HG02840 (cell line): Measurements from ENCODE around the gene ADGRL2.

Experiments used
- ATAC-seq: cut with Tn5 transposase; IDR thresholded peaks from one replicate; pipeline ENCODE4 v1.9.1; 2021; ENCODE audit warnings: mild to moderate bottlenecking, moderate library complexity, moderate number of reproducible peaks; ENCODE audit not compliant: unreplicated experiment, low FRiP score

Gene ADGRL2

DNA sequence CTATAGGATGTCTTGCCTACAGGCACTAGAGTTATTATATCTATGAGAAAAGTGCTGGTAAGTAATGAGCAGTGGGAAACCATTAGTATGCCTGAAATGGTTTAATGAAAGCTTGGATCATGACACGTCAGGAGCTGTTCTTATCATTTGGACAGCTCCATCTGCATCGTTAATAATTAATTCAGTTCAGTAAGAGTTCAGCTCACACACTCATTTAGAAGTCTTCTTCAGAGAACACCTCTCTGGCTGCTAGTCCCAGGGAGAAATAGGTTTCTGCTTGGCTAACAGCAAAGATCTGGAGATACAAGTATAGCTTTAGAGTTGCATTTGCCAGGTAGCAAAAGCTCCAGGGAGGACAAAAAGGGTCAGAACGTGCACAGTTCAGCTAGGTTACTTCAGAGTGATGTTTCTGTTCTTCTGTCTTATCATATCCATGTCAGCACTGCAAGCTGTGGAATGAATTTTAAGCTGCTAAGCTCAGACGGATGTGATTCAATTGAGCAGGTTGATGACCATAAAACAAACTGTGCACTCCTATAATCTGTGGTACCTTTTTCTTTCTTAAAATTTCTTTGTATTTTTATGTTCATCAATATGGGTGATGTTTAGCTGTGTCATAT lies 173.6 kb downstream of the ADGRL2 start:
- ATAC-seq = no peak

DNA sequence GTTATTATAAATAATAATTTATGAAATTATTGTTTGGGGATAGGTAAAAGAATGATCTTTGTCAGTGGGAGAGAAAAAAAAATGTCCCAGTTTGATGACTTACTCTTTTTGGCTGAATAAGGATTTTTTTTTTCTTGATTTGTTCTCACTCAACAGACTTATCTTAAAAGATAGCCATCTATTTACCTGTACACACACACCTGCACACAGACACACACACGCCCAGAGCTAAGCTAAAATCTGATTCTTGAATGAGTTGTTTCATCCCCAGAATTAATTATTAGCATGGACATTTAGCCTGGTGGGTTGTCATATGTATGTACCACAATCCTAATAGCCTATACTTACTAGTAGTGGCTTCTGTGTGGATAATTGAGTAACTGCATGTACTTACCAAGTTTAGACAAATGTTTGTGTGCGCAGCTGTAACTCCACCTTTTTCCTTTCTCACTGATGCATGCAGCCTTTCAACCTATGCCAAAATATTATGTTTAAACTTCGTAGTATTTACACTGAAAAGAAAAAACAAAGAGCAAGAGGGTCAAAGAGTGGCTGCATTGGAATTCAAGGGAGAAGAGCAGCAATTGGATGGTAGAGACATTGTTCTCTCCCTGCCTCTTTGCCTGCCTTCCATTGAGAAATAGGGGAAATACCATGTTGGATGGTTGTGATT lies 174.3 kb downstream of the ADGRL2 start:
- no peak for ATAC-seq

DNA sequence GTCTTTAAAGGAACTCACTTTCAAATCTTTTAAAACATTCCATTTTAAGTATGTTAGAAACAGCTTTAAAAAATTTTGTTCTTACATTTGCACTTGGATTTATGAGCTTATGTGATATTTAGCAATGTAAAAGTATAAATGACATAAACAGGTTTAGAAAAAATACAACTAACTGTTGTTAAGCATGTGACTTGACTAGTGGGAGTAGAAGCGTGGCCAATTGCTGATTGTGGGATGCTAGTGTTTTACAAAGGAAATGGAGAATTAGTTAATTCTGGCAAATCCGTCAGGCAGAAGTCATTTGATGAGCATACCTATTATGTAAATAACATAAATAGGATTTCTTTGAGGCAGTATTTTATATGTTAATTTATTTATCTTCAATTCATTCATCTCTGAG lies 175.8 kb downstream of the ADGRL2 start:
- ATAC-seq = no peak

- no peak for ATAC-seq
Measured at GRCh38 chr1:81978945-81979344, 178.2 kb downstream of the ADGRL2 start.

- ATAC-seq = no peak
Measured at GRCh38 chr1:81982523-81982922, 181.8 kb downstream of the ADGRL2 start.

GRCh38 chr1:81989524-81989923 lies 188.8 kb downstream of the ADGRL2 start:
- no peak for ATAC-seq

DNA sequence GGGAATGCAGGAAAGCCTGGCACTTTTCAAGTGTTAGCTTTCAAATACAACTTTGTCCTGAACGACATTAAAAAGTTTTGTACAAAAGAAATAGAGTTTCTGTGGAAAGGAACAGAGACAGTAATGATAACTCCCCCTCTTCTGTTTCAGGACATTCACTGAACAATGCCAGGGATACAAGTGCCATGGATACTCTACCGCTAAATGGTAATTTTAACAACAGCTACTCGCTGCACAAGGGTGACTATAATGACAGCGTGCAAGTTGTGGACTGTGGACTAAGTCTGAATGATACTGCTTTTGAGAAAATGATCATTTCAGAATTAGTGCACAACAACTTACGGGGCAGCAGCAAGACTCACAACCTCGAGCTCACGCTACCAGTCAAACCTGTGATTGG lies 189.5 kb downstream of the ADGRL2 start:
- ATAC-seq = no peak

GRCh38 chr1:81998165-81998564 lies 197.4 kb downstream of the ADGRL2 start:
- no peak for ATAC-seq

DNA sequence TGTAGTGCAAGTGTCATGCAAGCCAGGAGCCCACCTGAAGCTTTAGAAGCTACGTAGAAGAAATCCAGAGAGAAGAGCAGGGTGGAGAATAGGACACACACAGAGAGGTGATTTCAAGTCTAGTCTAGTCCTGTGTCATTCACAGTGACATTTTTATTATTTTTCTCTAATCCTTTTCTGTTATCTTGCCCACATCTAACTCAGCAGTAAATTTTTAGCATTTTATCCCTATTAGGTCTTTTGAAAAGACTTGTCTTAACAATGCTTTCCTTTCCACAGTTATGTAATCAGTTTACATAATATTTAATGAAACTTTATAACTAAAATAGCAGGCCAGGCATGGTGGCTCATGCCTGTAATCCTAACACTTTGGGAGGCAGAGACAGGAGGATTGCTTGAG lies 198.6 kb downstream of the ADGRL2 start:
- no peak for ATAC-seq

GRCh38 chr1:82000221-82000620 lies 199.5 kb downstream of the ADGRL2 start:
- no peak for ATAC-seq

- ATAC-seq = no peak
Measured at GRCh38 chr1:82001345-82001744, 200.6 kb downstream of the ADGRL2 start.

- no peak for ATAC-seq
Measured at GRCh38 chr1:82007804-82008203, 207.1 kb downstream of the ADGRL2 start.

- no peak for ATAC-seq
Measured at GRCh38 chr1:82013702-82014101, 213.0 kb downstream of the ADGRL2 start.

- no peak for ATAC-seq
Measured at GRCh38 chr1:82015444-82015843, 214.7 kb downstream of the ADGRL2 start.

- no peak for ATAC-seq
Measured at GRCh38 chr1:82018319-82018718, 217.6 kb downstream of the ADGRL2 start.

DNA sequence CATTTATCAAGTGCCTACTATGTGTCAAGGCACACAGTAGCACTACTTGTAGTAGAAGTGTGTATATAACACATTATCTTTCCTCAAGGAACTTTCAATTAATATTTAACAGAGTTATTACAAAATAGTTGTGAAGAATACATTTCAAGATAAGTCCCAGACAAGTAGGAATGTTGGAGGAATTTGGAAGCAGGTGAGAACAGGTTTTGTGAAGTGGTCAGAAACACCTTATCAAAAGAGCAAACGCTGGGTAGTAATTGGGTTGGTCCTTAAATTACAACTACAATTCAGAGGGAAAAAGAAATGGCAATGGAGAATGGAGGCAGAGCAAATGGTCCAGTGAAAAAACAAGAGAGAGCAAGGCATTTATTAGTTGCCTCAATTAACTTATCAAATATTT lies 218.8 kb downstream of the ADGRL2 start:
- ATAC-seq = no peak

- no peak for ATAC-seq
Measured at GRCh38 chr1:82030830-82031229, 230.1 kb downstream of the ADGRL2 start.

DNA sequence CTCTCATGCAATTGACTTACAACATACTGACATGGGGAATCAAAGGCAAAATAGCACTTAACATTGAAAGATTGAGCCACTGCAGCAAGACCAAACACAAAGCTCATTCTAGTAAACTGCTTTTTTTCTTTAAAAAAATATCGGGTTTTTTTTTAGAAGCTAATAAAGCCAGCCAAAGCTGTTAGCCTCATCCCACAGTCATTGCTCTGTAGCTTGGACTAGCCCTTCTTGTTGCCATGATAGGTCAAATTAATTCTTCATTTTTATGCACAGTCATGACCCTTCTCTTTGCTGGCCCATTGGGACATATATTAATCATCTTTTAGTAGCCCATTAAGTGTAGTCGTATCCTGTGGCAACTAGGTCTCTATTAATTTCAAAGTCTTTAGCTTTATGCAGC lies 231.3 kb downstream of the ADGRL2 start:
- ATAC-seq = no peak

- ATAC-seq = no peak
Measured at GRCh38 chr1:82034812-82035211, 234.1 kb downstream of the ADGRL2 start.
